HG03520 (cell line): Measurements from ENCODE around the gene CCDC122.
"Not testable (repeated sequence)": the region's sequence is repeated elsewhere in the genome, so short reads cannot be mapped to it uniquely, and the experiment has no call there.

Source experiments
- ATAC-seq: cut with Tn5 transposase; IDR thresholded peaks from one replicate; pipeline ENCODE4 v1.9.1; 2021; ENCODE audit warnings: mild to moderate bottlenecking, moderate library complexity; ENCODE audit not compliant: unreplicated experiment

Gene CCDC122

DNA sequence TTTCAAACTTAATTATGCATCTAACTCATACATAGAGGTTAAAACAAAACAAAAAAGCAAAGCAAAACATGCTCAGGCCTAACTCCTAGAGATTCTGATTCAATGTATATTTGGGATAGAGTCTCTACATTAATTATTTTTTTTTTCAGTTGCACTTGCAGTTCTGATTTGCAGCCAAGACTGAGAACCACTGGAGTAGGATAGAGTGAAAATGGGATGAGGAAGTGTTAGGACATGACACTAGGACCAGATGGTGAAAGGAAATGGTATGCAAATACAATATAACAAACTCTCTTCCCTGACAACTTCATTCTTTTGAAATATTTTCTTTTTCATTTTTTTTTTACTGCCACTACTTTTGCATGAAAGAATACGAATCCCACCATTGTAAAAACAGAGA lies 1.8 kb downstream of the CCDC122 start:
- ATAC-seq = no peak

DNA sequence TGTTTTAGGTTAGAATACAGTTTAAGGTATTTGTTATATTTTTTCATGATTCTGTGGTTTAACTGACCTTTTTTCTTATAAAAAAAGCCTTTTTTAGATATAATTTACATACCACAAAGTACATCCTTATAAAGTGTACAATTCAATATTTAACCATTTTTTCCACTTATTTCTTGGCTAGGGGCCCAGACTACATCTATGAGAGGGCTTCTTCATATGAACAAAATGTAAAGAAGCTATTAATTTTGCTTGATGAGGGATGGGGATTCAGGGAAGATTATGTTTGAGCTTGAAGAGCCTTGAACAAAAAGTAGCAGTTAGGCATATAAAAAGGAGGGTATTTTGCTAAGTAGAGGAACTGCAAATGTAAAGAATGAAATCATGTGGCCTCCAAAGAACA lies 2.2 kb downstream of the CCDC122 start:
- no peak for ATAC-seq

DNA sequence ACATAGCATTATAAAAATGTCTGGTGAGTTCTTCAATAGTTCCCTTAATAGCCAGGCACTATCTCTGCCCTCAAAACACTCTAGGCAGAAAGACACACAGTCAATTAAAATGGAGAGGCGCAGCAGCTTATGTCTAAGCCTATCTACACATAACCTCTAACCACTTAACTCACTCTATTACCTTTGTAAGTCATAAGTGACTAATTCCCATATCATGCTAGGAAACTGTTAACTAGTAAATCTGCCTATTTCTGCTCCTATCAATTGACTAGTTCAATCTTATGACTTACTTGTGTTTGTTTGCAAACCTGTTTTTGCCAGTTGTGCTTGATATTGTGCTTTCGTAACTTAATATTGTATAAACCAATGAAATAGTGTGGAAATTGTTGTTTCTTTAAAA lies 3.2 kb downstream of the CCDC122 start:
- no peak for ATAC-seq

DNA sequence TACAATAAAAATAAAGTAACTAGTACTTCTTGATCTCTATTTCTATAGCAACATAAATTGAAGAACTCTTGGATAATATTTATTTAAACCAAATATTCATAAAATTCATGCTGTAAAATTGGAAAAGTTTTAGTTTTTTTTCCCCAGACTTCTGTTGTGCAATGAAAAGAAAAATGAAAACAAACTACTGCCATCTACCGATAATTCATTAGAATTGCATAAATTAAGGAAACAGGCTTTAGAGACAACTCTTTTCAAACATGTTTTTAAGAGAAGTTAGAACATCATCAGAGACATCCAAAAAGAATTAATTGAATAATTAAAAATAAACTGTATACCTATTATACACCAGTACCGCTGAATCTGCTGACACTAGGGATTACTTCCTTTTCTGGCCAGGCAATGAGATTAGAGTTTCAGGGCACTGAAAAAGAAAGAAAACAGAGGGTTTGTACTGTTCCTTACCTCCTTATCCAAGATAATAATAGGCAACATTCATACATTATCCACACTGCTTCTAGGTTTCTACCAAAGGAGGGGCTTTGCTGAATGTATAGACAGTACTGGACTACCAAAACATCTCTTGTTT lies 4.9 kb downstream of the CCDC122 start:
- ATAC-seq = no peak

DNA sequence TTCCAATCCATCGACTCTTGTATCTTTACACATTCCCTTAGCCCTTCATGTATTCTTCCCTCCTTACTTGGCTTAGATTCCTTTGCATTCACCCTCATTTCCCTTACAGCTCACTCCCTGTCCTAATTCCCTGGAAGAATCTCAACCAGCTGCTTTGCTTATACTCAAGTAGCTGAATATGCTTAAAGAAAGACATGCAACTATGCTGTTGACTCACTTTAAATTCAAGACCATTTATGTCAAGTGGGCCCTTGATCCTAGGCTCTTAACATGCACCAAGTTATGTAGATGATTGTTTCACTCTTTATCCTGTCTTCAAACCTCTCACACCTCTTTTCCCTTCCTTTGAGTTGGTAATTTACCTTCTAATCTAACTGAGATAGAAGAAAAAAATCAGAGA lies 7.4 kb downstream of the CCDC122 start:
- ATAC-seq = no peak

DNA sequence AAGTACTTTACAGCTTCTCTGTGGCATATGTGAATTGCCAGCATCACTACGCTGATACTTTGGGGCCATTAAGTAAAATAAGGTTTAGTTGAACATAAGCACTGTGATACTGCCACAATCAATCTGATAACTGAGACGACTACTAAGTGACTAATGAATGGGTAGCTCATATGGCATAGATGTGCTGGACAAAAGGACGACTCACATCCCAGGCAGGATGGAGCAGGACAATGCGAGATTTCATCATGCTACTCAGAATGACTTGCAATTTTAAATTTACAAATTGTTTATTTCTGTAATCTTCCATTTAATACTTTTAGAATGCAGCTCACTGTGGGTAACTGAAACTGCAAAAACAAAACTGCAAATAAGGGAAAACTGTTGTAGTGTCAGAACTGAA lies 13.6 kb downstream of the CCDC122 start:
- no peak for ATAC-seq

DNA sequence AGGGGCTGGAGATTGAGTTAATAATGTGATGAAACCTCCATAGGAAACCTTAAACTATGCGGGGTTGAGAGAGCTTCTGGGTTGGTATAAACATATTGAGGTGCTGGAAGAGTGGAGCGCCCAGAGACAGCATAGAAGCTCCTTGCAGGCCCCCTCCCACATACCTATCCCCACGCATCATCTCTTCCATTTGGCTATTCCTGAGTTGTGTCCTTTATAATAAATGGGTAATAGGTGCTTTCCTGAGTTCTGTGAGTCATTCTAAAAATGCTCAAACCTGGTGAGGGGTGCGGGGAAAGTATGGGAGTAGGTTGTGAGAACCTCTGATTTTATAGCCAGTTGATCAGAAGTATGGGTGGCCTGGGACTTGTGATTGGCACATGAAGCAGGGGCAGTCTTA lies 14.6 kb downstream of the CCDC122 start:
- no peak for ATAC-seq

DNA sequence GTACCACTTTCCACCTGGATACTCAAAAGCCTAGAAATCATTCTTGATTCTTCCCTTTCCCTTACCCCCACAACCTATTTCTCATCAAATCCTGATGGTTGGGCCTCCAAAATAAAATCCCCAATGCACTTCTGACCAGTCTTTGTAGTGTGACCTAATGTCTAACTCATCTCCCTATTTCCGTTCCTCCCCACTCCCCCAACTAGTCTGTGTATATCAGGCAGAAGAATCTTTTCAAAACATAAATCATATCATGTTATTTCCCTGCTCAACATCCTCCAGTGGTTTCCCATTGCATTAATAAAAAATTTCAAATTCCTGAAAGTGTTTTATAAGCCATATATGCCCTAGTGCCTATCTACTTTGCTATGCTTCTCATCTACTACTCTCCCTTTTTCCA lies 17.7 kb downstream of the CCDC122 start:
- no peak for ATAC-seq

DNA sequence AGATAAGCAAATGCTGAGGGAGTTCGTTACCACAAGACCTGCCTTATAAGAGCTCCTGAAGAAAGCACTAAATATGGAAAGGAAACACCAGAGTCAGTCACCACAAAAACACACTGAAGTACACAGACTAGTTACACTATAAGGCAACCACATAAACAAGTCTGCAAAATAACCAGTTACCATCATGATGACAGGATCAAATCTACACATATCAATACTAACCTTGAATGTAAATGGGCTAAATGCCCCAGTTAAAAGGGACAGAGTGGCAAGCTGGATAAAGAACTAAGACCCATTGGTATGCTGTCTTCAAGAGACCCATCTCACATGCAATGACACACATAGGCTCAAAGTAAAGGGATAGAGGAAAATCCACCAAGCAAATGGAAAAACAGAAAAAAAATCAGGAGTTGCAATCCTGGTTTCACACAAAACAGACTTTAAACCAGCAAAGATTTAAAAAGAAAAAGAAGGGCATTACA lies 26.6 kb downstream of the CCDC122 start:
- no peak for ATAC-seq

DNA sequence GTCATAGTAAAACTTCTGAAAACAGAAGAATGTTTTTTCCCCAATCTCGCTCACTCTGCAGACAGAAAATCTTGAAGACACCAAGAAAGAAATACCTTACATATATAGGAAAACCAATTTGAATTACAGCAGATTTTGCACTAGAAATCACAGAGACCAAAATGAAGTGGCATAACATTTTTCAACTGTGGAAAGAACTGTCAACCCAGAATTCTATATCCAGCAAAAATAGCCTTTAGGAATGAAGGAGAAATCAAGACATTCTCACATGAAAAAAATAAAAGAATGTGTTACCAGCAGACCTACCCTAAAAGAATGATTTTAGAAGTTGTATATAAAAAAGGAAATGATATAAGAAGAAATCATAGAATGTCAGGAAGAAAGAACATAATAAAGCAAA lies 28.7 kb downstream of the CCDC122 start:
- ATAC-seq = no peak

DNA sequence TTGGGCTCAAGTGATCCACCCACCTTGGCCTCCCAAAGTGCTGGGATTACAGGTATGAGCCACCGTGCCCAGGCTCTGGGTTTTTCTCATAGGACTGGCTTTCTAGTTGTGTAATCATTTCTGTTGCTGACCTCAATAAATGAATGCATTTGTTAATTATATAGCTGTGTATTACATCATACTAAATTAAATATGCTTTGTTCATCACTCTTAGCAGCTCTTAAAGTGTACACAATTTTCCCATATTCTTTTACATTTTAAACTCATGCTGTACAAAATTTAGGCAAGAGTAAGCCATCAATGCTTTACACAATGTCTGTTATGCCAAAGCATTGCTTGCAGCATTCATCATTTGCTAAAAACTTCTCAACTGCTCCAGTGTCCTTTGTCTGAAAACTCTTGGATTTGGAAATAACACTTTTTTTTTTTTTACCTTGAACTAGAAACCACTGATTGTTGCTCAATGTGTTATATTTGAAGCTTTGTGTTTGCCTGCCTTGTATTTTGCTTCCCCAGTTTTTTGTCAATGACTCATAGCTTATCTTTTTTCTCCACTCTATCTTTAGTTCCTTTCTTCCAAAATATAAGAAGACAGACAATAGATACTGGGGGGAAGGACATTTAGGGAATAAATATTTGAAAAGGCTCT lies 31.4 kb downstream of the CCDC122 start:
- no peak for ATAC-seq

DNA sequence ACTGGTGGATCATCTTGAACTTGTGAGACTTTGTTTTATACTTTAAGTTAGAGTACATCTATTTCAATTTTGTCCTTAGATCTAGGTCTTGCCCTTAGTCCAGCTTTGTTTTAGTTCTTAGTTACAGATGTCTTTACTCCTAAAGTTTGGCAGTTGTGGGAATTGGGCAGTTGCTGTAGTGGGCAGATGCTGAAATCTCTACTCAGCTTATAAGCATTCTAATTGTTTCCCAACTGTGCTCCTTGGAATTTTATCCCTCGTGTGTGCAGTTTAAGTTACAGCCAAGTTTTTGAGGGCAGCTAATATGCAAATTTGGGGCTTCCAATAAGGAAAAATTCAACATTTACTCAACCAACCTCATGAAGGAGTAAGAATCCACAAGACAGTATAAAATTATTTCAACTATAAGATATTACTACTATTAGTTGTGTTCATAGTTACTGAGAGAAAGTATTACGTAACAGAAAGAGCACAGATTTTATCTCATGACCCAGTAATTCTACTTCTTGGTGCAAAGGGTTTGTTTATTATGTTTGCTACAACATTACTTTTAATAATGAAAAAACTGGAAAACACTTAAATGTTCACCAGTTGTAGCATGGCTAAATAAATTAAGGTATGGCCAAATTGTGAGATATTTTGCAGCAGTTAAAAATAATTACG lies 32.9 kb downstream of the CCDC122 start:
- no peak for ATAC-seq

DNA sequence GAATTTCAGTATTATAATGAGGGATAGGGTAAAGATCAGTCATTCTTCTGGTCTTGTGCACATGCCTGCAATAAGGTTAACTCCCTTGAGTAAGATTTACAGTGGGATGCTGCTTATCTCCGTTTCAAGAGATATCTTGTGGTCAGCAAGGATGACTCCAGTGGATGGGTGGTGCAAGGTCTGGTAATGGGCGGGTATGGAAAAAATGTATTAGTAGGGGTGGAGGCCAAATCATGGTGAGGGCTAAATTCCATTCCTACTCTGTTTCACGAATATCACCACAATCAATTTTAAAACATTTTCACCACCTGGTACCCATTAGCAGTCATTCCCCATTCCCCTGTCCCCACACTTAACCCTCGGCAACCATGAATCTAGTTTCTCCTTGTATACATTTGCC lies 40.6 kb downstream of the CCDC122 start:
- no peak for ATAC-seq

DNA sequence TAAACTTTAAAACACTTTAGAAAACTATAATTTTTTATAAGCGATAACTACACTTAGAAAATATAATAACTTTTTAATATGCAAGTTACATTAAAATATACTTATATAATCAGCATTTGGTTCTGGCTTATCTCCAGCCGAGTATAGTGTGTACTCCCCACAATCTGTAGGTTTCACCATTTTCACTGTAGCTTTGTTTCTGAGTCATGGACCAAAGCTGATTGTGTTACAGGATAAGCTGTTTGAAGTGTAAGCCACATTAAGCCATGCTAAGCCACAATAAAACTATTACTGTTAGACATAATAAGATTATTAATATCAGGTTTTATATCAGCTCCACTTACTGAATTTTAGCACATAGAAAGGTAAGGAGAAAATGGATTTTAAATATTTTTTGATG lies 43.8 kb downstream of the CCDC122 start:
- no peak for ATAC-seq

DNA sequence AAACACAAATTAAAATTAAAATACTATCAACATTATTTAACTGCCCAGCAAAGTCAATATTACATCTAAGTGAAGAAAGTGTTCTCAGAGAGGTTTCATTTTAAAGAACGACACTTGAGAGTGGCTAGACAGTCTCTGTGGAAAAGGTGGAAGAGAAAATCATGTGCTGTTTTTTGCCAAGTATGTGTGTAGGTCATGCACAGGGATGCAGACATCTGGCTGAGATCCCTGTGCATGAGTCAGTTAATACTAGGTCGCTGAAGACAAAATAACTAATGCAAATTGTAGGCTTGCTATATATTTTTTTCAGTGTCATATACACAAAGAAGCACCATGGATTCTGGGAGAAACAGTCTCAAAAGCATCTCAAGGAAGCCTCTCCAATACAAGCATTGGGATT lies 48.5 kb downstream of the CCDC122 start:
- ATAC-seq = no peak

DNA sequence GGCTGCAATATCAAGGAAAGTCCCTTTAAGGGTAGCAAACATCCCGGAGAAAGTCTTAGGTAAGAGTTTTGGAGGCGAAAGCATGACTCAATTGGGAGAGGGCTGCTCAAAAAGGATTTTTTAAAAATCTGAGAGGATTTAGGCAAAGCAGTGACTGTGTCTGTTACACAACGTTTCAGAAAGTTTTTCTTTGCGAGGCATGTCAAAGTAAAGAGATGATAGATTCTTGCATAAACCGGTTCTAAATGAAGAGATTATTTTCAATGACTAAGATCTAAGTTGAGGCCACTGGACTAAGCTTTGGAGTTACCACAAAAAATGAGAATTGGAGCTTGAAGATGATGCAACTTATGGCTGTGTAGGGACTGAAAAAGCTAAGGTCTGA lies 49.1 kb downstream of the CCDC122 start:
- ATAC-seq = no peak

DNA sequence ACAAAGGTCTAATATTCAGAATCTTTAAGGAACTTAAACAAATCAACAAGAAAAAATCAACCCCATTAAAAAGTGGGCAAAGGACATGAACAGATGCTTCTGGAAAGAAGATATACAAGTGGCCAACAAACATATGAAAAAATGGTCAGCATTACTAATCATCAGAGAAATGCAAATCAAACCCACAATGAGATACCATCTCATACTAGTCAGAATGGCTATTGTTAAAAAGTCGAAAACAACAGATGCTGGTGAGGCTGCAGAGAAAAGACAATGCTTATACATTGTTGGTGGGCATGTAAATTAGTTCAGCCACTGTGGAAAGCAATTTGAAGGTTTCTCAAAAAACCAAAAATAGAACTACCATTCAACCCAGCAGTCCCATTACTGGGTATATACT lies 54.9 kb downstream of the CCDC122 start:
- not testable (repeated sequence) for ATAC-seq

DNA sequence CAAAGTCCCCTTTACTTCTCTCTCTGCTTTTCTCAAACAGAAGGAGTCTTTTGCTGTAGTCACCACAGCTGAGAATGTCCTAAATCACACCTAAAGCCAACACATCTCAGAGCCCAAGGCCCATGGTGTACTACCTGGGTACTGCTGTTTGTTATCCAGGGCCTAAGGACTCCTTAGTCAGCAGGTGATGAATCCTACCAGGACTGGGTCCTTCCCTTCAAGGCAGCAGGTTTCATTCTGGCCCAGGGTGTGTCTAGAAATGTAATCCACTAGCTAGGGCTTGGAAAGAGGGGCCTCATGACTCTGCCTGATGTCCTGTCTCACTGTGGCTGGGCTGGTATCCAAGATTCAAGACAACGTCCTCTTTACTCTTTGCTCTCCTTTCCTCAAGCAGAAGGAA lies 56.6 kb downstream of the CCDC122 start:
- ATAC-seq = no peak

DNA sequence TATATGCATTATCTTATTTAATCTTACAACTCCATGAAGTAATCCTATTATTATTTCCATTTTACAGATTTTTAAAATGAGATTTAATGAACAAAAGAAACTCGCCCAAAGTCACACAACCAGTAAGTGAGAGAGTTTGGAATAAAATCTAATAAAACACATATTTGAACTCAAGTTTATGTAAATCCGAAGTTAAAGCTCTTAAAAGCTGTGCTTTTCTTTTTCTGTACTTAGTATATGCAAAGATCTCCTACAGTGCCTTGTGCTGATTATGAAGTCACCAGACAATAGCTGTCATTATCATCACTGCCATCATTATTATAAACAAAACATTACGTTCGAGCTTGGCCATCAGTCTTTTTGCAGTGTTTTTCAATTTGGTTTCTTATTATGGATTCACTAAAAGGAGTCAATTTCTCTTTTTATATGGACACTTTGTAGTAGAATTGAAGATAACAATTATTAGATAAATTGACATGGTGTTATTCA lies 63.1 kb downstream of the CCDC122 start:
- no peak for ATAC-seq

DNA sequence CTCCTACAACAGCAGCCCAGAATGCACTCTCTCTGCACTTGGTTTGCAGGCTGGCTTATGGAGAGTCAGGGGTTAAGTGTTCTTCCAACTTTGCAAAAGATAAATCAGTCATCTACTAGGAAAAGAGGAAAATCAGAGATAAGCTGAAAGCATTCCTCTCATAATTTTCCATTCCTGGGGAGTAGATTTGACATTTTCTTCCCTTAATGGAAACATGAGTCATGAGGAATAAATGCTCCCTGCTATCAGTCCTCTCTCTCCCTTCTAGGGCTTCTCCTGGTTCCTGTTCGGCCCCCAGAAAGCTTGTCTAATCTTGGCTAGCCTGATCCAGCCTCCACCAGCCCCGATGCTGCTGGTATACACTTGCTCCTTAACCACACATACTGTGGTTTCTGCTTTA lies 64.3 kb downstream of the CCDC122 start:
- ATAC-seq = no peak

DNA sequence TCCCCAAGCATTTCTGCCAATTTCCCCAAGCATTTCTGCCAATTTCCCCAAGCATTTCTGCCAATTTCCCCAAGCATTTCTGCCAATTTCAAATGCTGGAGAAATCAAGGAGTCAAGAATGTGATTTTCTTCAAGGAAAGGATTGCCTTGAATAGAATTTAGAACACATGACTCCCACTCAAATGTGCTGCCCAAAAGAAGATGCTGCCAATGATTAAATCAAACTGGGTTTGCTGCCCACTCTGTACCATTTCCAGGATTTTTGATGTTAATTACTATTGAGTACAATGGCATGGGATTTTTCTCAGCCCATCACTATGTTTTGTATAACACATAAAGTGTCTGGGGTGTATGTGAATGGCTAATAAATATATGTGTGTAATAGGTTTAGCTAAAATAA lies 70.9 kb downstream of the CCDC122 start:
- ATAC-seq = no peak

DNA sequence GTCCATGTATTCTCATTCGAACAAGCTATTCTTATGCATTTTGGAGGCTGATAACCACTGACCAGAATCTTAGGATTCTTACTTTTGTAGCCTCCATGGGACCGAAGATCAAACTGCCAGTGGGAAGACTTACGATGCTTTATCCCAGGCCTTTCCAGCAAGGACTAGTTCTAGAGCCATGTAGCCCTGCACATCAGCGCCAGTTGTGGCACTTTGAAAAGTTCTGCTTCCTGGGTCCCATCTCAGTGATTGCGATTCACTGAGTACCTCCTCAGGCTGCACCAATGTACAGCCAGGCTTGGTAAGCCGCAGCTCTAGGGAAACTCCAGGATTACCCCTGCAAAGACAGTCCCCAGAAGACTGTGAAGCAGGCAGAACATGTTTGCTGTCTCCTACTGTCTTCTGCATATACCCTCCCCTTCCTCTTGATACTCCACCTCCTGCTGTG lies 73.8 kb downstream of the CCDC122 start:
- ATAC-seq = no peak
